Stimulated activated CD4-positive, alpha-beta T cell treated with anti-CD3 and anti-CD28 coated beads, Interleukin-15, amount 100 ng/mL, for 1 hour (primary cell): Measurements from ENCODE around the gene CDK17.
"Not testable (repeated sequence)": the region's sequence is repeated elsewhere in the genome, so short reads cannot be mapped to it uniquely, and the experiment has no call there.

Experiments used
- DNase-seq, 2 donors: peaks; one replicate each; pipeline ENCODE4 v3.0.0-alpha.2; 2020; ENCODE audit warnings: low read depth in 1 of 2, low spot score in 1 of 2

Gene CDK17

DNA sequence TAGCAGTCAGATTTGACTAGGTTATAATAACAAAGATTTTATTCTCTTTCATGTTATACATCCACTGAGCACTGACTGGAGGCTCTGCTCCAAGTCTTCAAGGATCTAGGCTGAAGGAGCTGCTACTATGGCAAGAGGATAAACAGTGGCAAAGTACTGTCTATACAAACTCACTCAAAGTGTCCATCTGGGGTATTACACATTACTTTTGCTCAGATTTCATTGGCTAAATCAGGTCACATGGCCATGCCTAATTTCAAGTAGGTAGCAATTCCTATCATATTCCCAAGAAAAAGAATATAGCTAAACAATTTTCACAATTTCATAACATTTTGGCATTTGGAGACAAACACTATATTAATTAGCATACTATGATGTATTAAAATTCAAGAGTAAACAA is 40.9 kb downstream of the CDK17 start:
- no peak for DNase-seq

DNA sequence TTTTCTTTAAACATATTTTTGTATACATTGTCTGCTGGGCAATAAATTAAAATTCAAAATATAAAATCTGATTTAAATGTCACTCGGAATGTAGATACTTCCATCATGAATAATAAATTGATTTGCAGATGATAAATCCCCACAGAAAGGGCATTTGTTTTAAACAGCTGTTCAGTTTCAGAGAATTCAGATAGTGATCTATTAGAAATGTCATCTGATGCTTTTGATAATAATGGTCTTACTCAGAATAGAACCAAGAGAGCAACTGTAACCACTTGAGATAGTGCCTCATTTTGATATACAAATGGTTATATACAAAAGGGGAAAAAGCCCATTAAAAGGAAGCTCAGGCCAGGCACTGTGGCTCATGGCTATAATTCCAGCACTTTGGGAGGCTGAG is 43.4 kb downstream of the CDK17 start:
- DNase-seq, result no peak

DNA sequence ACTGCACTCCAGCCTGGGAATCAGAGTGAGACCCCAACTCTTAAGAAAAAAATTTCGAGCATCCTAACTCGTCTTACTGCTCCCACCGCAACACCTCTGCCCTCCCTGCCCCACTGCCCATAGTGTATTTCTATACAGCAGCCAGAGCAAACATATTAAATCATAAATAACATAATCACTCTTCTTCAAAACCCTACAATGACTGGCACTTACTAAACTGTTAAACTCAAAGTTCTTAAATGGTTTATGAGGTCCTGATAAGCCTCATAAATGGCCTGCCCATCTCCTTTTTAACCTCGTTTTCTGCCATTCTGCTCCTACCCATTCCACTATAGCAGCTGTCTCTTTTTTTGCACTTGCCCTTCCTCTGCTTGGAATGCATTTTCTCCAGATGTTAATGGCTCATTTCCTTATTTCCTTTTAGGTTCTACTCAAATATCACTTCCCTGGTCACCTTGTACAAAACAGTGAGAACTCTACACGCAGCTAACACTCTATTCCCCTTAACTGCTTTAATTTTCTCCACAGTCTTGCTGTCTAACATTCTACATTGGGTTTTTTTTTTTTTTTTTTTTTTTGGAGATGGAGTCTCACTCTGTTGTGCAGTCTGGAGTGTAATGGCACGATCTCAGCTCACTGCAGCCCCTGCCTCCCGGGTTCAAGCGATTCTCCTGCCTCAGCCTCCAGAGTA is 45.2 kb downstream of the CDK17 start:
- no peak for DNase-seq

GRCh38 chr12:96354326-96354725 is 45.9 kb downstream of the CDK17 start:
- DNase-seq, result no peak

GRCh38 chr12:96352161-96352835 is 47.9 kb downstream of the CDK17 start:
- DNase-seq, result no peak

DNA sequence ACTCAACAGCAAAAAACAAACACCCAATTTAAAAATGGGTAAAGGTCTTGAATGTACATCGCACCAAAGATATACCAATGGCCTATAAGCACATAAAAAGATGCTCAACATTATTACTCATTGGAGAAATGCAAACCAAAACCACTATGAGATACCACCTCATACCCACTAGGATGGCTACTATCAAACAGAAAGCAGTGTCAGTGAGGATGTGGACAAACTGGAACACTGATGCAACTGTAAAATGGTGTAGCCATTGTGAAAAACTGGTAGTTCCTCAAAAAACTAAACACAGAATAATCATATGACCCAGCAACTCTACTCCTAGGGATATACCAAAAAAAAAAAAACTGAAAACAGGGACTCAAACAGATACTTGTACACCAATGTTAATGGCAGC is 49.3 kb downstream of the CDK17 start:
- no peak for DNase-seq

- no peak for DNase-seq
Measured at GRCh38 chr12:96347130-96347699, 53.0 kb downstream of the CDK17 start.

GRCh38 chr12:96346716-96347115 is 53.5 kb downstream of the CDK17 start:
- DNase-seq, result not testable (repeated sequence)

- no peak for DNase-seq
Measured at GRCh38 chr12:96344124-96344695, 56.0 kb downstream of the CDK17 start.

DNA sequence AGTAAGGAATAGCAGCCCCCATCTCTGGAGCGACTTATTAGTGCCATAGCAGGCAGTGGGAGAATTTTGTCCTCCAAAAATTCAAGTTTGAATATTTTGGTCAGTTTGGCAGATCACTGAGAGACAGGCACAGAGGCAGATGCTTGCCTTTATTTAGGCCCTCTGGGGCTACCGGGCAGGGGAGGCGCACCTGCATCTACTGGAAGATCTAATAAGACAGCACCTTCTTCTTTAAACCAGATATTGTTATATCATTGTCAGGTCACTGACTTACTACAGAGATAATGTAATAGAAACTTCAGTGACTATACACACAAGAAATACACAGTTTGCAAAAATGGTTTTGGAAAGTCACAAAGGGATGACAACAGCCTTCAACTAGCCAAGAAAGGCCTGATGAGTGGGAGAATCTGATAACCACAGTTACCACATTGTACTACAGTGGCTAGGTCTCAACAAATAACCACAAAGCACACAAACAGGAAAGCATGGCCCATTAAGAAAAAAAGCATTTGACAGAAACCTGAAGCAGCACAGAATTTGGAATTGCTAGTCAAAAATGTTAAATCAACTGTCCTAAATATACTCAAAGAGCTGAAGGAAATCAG is 56.8 kb downstream of the CDK17 start:
- DNase-seq, result no peak

DNA sequence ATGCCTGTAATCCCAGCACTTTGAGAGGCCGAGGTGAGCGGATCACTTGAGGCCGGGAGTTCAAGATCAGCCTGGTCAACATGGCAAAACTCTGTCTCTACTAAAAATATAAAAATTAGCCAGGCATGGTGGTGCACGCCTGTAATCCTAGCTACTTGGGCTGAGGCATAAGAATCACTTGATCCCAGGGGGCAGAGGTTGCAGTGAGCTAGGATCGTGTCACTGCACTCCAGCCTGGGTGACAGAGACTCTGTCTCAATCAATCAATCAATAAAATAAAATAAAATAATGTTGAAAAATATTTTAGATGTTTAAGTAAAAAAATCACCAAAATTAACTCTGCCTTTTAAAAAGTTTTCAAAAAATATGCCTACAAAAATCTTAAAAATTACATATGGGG is 60.6 kb downstream of the CDK17 start:
- DNase-seq, result not testable (repeated sequence)

DNA sequence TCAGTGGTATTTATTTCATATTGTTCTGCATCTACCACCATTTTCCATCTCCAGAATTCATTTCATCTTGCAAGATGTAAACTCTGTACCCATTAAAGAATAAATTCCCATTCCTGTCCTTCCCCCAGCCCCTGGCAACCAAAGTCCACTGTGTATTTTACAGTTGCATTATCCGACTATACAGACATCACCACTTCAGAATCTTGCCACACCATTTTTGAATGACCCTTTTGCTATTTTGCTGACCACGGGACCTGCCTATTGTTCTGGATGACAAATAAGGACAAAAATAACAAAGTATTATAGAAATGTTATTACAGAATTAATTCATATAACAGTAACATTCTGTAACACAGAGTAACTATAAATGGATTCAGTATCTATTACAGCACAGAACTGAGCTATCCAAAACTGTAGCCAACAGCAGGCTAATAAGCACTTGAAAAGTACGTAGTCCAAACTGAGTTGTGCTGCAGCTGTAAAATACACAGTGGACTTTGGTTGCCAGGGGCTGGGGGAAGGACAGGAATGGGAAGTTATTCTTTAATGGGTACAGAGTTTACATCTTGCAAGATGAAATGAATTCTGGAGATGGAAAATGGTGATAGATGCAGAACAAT is 61.3 kb downstream of the CDK17 start:
- no peak for DNase-seq

- DNase-seq, result no peak
Measured at GRCh38 chr12:96337953-96338352, 62.3 kb downstream of the CDK17 start.

GRCh38 chr12:96336489-96336888 is 63.8 kb downstream of the CDK17 start:
- no peak for DNase-seq

DNA sequence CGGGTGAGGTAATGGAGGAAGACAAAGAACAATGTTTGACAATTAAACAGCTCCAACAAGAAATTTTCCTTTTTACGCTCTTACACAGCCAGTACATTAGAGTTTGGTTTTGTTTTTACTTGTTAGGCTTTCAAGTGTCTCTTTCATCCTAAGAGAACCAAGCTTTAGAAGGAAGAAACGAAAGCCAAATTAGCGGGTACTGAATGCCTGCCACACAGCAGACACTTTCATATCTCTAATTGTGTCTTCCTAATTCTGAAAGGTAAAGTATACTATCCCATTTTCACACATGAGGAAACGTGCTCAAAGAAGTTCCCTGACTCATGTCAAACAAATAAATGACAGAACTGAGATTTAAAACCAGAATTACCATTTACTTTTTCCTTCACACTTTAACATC is 65.0 kb downstream of the CDK17 start:
- DNase-seq, result no peak

DNA sequence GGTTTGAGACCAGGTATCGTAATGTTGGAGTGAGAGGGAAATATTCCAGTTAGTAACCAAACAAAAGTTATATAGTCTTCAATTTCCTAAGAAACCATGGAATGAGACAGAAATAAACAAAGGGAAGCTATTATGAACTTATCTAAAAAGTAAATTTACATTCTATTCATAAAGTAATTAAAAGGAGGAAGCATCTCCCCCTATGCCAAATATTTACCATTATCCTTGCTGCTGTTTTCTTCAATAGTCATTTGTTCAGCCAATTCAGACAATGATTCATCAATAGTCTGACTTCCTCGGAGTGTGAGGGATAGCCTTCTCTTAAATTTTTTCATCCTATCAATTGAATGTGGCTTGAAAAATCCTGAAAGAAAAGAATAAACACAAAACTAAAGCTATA is 65.7 kb downstream of the CDK17 start:
- no peak for DNase-seq

DNA sequence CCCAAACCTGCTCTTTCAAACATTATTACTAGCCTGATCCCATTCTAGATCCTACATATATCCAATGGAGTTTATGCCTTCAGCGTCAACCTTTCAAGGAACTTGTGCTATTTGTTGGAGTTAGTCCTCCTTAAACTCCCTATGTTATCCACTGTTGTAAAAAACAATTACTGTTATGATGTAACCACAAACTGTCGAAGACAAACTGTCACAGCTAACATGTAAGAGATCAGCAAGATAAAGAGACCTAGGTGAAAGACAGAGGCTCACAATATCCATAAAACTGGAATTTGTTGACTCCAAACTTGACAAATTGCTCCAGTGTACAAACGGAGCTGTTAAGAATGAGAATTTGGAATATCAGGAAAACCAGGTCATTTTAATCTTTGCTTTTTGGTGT is 70.7 kb downstream of the CDK17 start:
- no peak for DNase-seq

DNA sequence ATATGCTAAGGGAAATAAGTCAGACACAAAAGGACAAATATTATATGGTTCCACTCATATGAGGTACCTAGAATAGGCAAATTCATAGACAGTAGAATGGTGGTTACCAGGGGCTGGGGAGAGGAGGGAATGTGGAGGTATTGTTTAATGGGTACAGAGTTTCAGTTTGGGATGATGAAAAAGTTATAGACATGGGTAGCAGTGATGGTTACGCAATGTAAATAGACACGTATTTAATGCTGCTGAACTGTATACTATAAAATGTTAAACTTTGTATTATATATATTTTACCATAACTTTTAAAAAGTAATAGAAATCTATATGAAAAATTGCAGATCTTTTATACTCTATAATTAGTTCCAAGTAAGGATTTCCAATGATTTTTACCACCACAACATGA is 71.2 kb downstream of the CDK17 start:
- no peak for DNase-seq

DNA sequence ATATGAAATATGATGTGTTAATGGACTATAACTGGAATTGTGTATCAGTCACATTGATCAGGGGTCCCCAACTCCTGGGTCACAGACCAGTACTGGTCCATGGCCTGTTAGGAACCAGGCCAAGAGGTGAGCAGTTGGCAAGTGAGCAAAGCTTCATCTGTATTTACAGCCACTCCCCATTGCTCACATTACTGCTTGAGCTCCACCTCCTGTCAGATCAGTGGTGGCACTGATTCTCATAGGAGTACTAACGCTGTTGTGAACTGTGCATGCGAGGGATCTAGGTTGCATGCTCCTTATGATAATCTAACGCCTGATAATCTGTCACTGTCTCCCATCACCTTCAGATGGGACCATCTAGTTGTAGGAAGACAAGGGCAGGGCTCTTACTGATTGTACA is 72.3 kb downstream of the CDK17 start:
- DNase-seq, result no peak

DNA sequence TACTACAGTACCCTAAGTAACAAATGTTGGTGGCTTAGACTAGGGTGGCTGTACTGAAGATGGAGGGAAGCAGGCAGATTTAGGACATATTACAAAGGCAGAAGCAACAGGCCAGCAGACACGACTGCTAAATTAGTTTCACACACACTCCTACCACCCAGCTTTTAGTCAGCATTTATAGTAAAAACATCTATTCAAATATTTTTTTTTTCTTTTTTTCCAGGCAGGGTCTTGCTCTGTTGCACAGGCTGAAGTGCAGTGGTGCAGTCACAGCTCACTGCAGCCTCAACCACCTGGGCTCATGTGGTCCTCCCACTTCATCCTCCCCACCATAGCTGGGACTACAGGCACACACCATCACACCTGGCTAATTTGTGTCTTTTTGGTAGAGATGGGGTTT is 72.9 kb downstream of the CDK17 start:
- no peak for DNase-seq

- DNase-seq, result no peak
Measured at GRCh38 chr12:96326628-96327227, 73.5 kb downstream of the CDK17 start.
